Erythroblast (primary cell): Measurements from ENCODE around the gene ATXN10.

Experiments
- GATA1 ChIP-seq: IDR thresholded peaks from 2 replicates; pipeline ENCODE4 v1.6.1; 2011; ENCODE audit warnings: low read depth, mild to moderate bottlenecking, control low read depth, low read length, moderate library complexity
- POLR2A ChIP-seq: IDR thresholded peaks from 2 replicates; pipeline ENCODE4 v1.6.1; 2011; ENCODE audit warnings: mild to moderate bottlenecking, low read length

GRCh38 chr22:45843986-45844385 lies 172.4 kb downstream of the ATXN10 start:
- TF ChIP-seq POLR2A (no peak), GATA1 (no peak)
